CD14-positive monocyte (primary cell): ENCODE data around the gene MTRFR. TPM values are rescaled to one million over a fixed set of nuclear protein-coding genes. Genes with fewer than 3 reads are reported as not detected.

Source experiments
- DNase-seq, 3 donors: peaks; one replicate each; pipeline ENCODE4 v3.0.0-alpha.2; 2011 to 2022
- H2AFZ ChIP-seq: 2 replicates; pipeline ENCODE4 v1.6.0; 2012; ENCODE audit warnings: mild to moderate bottlenecking, low read depth, low read length, inconsistent platforms; ENCODE audit not compliant: insufficient read depth, poor library complexity, severe bottlenecking
- H3K27ac ChIP-seq, 2 donors: 1 replicate in 1 of 2; 2 replicates in 1 of 2; pipeline ENCODE4 v1.5.1; 2012 to 2013; ENCODE audit warnings: low read length in 2 of 2, control low read depth in 1 of 2, inconsistent platforms in 1 of 2, low read depth in 1 of 2, mild to moderate bottlenecking in 1 of 2
- H3K27me3 ChIP-seq, 2 donors: one replicate each; pipeline versions ENCODE4 v1.6.0 to v1.6.1; 2011 to 2013; ENCODE audit warnings: low read length in 2 of 2; ENCODE audit not compliant: control insufficient read depth in 2 of 2, insufficient read depth in 2 of 2
- H3K36me3 ChIP-seq, 2 donors: replicated peaks in 1 of 2; 1 replicate in 1 of 2; 2 replicates in 1 of 2; pipeline versions ENCODE4 v1.5.1 to v1.6.1; 2012 to 2013; ENCODE audit warnings: low read length in 2 of 2, control low read depth in 1 of 2, inconsistent platforms in 1 of 2, mild to moderate bottlenecking in 1 of 2; ENCODE audit not compliant: insufficient read depth in 2 of 2, control insufficient read depth in 1 of 2
- H3K4me1 ChIP-seq, 2 donors: 1 replicate in 1 of 2; 2 replicates in 1 of 2; pipeline versions ENCODE4 v1.5.1 to v1.6.1; 2012 to 2013; ENCODE audit warnings: low read length in 2 of 2, control low read depth in 1 of 2, inconsistent platforms in 1 of 2, mild to moderate bottlenecking in 1 of 2, moderate library complexity in 1 of 2; ENCODE audit not compliant: insufficient read depth in 2 of 2, control insufficient read depth in 1 of 2
- H3K4me2 ChIP-seq: replicated peaks from 2 replicates; pipeline ENCODE3; 2012; ENCODE audit warnings: low read length, moderate library complexity, mild to moderate bottlenecking; ENCODE audit not compliant: poor library complexity, severe bottlenecking; ENCODE audit errors: extremely low read depth
- H3K4me3 ChIP-seq, 3 experiments: fragments of 200-600 bp in 1 of 3; sonication (generic) in 1 of 3; replicated peaks in 1 of 3; 1 replicate in 2 of 3; 2 replicates in 1 of 3; pipeline ENCODE4 v1.5.1; 2011 to 2013; ENCODE audit warnings: low read length in 3 of 3, mild to moderate bottlenecking in 3 of 3, control low read depth in 2 of 3, low read depth in 2 of 3, inconsistent platforms in 1 of 3, moderate library complexity in 1 of 3
- H3K79me2 ChIP-seq: 2 replicates; pipeline ENCODE4 v1.6.0; 2012; ENCODE audit warnings: mild to moderate bottlenecking, control low read depth, inconsistent platforms, low read length, moderate library complexity; ENCODE audit not compliant: insufficient read depth
- H3K9ac ChIP-seq: 2 replicates; pipeline ENCODE4 v1.6.0; 2017; ENCODE audit warnings: low read length, mild to moderate bottlenecking; ENCODE audit not compliant: insufficient read depth, poor library complexity, severe bottlenecking
- H3K9me3 ChIP-seq, 2 donors: replicated peaks in 1 of 2; 1 replicate in 1 of 2; 2 replicates in 1 of 2; pipeline versions ENCODE4 v1.5.1 to v1.6.1; 2012 to 2013; ENCODE audit warnings: low read length in 2 of 2, control low read depth in 1 of 2; ENCODE audit not compliant: control insufficient read depth in 1 of 2, insufficient read depth in 1 of 2
- H4K20me1 ChIP-seq: 2 replicates; pipeline ENCODE4 v1.6.0; 2012; ENCODE audit warnings: mild to moderate bottlenecking, low read length, control low read depth, moderate library complexity; ENCODE audit not compliant: insufficient read depth
- H3K27ac Mint-ChIP-seq, 7 donors: one replicate each; pipeline ENCODE4 v1.8.0; 2020; ENCODE audit warnings: mild to moderate bottlenecking in 7 of 7, mixed read lengths in 7 of 7, moderate library complexity in 6 of 7, inconsistent platforms in 2 of 7
- H3K27me3 Mint-ChIP-seq, 3 donors: one replicate each; pipeline ENCODE4 v1.8.0; 2021 to 2022; ENCODE audit warnings: low read depth in 3 of 3, mild to moderate bottlenecking in 3 of 3, mixed read lengths in 3 of 3, moderate library complexity in 3 of 3, inconsistent platforms in 1 of 3
- H3K36me3 Mint-ChIP-seq, 2 donors: one replicate each; pipeline ENCODE4 v1.8.0; 2020; ENCODE audit warnings: mixed read lengths in 2 of 2, inconsistent platforms in 1 of 2, mild to moderate bottlenecking in 1 of 2
- H3K4me1 Mint-ChIP-seq: one replicate; pipeline ENCODE4 v1.8.0; 2020; ENCODE audit warnings: mild to moderate bottlenecking, mixed read lengths
- H3K4me3 Mint-ChIP-seq, 2 donors: one replicate each; pipeline ENCODE4 v1.8.0; 2020; ENCODE audit warnings: mild to moderate bottlenecking in 2 of 2, mixed read lengths in 2 of 2, moderate library complexity in 1 of 2
- H3K9me3 Mint-ChIP-seq, 7 donors: one replicate each; pipeline ENCODE4 v1.8.0; 2020 to 2022; ENCODE audit warnings: mixed read lengths in 7 of 7, mild to moderate bottlenecking in 6 of 7, moderate library complexity in 6 of 7, inconsistent platforms in 2 of 7
- CTCF ChIP-seq: fragments of 200-600 bp; IDR thresholded peaks from one replicate; pipeline ENCODE4 v1.8.0; 2022; ENCODE audit warnings: antibody characterized with exemption, mild to moderate bottlenecking
- WGBS: methylation state at CpG from one replicate; pipeline ENCODE4 v1.1.5; 2013; ENCODE audit warnings: missing lambda C conversion rate; ENCODE audit not compliant: insufficient coverage; 5-methylcytosine and 5-hydroxymethylcytosine counted together
- intact Hi-C, 2 donors: fragments of 100-400 bp; cut with micrococcal nuclease; formaldehyde crosslinking; loops; one replicate each; pipeline versions ENCODE4 v1.15.0 to v1.15.1; 2023
- polyA plus RNA-seq, 3 donors: library from polyadenylated mRNA; depleted of rRNA in 1 of 3; unstranded in 2 of 3; stranded (reverse) in 1 of 3; fragments of 300-500 nt in 2 of 3; fragments of >200 nt in 1 of 3; fragmentation: Illumina TruSeq in 2 of 3; gene quantifications; 1 replicate in 2 of 3; 2 replicates in 1 of 3; pipeline ENCODE4 v1.2.3, GENCODE V29; 2012 to 2021

MTRFR gene
- polyA plus RNA-seq, 3 donors, result 1.7 to 2.1 (median 1.7) TPM

DNA sequence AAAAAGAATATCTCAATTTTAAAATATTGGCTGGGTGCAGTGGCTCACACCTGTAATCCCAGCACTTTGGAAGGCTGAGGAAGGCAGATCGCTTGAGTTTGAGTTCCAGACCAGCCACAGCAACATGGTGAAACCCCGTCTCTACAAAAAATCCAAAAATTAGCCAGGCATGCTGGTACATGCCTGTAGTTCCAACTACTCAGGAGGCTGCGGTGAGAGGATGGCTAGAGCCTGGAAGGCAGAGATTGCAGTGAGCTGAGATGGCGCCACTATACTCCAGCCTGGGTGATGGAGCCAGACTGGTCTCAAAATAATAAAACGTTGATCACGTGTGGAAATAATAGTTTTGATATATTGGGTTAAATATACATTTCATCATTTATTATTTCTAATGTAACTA lies 5.7 kb downstream of the MTRFR start:
- H3K27ac ChIP-seq, result no peak overlapping the region
- peaks cover 0 to 5% of the 10 kb centered on the region in 2 donors for H3K36me3 ChIP-seq
- H3K9ac ChIP-seq, result no peak overlapping the region
- no peak overlapping the region for H3K4me2 ChIP-seq
- H4K20me1 ChIP-seq, result peaks cover 3% of the 10 kb centered on the region
- Mint-ChIP-seq H3K9me3 (no peaks in the 10 kb centered on the region), H3K36me3 (peaks cover 3 to 17% of the 10 kb centered on the region in 2 donors), H3K27ac (peak overlapping the region in 1 of 7 donors; percentile 63), H3K4me1 (peaks cover 26% of the 10 kb centered on the region), H3K4me3 (no peak overlapping the region), H3K27me3 (peaks cover 0 to 5% (median 2%) of the 10 kb centered on the region in 3 donors)
- 100% methylated on average over 1 of the region's 6 CpGs for WGBS
- H3K79me2 ChIP-seq, result peaks cover 72% of the 10 kb centered on the region
- no peaks in the 10 kb centered on the region for H3K27me3 ChIP-seq
- no peak for DNase-seq
- H3K4me3 ChIP-seq, result no peak overlapping the region
- intact Hi-C loops, result loop anchor here (1.0 to 10.0 kb wide), 2 partner anchors 264 to 379 kb away; partner anchors contain the start of gene OGFOD2 (in 1 of the 2)
- H3K9me3 ChIP-seq, result no peaks in the 10 kb centered on the region
- H2AFZ ChIP-seq, result no peak overlapping the region
- H3K4me1 ChIP-seq, result peaks cover 23% of the 10 kb centered on the region in 2 donors
- no peak for TF ChIP-seq CTCF

DNA sequence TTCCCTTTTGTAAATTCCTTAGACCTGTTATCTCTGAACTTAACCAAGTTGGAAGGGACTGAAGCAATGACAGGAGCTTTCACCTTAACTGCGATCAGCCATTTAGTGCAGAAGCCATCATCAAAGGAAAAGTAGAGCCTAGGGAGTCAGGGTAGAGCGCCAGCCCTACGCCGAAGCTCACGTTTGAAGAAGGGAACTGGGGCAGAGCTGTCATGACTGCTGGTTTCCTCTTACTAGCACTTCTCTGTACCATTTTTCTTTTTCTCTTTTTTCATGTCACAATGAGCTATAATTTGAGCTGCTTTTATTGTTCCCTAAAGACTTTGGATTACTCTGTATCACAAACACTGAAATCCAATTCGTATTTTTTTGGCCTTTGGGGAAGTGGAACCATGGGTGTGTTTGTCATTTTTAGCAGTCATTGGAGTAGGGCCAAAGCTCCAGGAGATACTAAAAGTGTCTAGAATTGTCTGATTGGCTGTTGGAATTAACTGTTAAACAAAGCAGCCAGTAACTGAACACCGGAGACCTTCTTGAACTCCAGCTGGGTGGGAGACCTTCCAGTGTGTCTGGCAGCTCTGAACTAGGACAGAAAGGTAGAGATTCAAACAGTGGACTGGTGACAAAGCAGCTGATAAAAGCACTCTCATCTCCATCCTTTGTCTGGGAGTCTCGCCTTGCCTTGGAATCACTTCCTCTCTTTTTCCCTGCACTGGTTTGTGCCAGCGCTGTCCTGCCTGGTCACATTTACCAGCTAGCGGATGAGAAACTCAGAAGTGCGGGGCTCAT lies 9.1 kb downstream of the MTRFR start:
- no peak for TF ChIP-seq CTCF
- Histone ChIP-seq H4K20me1 (peaks cover 3% of the 10 kb centered on the region), H3K79me2 (peaks cover 56% of the 10 kb centered on the region), H3K27me3 (no peaks in the 10 kb centered on the region), H3K9me3 (no peaks in the 10 kb centered on the region), H3K27ac (peak overlapping the region; percentile 38 to 64), H2AFZ (peak overlapping the region; percentile 68), H3K4me1 (peaks cover 18 to 19% of the 10 kb centered on the region in 2 donors), H3K4me2 (peak overlapping the region; percentile 21), H3K36me3 (peaks cover 0 to 5% of the 10 kb centered on the region in 2 donors), H3K9ac (peak overlapping the region; percentile 12), H3K4me3 (peak overlapping the region in 1 of 3 experiments; percentile 5)
- peak overlapping the region; percentile 69 to 91 (median 86) for H3K27ac Mint-ChIP-seq
- peak in 2 of 3 donors; percentile 20 to 24 for DNase-seq
- peaks cover 0 to under 1% (median 0%) of the 10 kb centered on the region in 7 donors for H3K9me3 Mint-ChIP-seq
- peaks cover 0 to 5% (median 3%) of the 10 kb centered on the region in 3 donors for H3K27me3 Mint-ChIP-seq
- H3K4me3 Mint-ChIP-seq, result peak overlapping the region; percentile 53 to 87
- peaks cover 3 to 17% of the 10 kb centered on the region in 2 donors for H3K36me3 Mint-ChIP-seq
- WGBS, result 27% methylated on average over 8 of the region's 11 CpGs
- intact Hi-C loops, result no loop called here
- peaks cover 23% of the 10 kb centered on the region for H3K4me1 Mint-ChIP-seq
